VCaP (cell line): ENCODE data around the gene SLC2A4.
A peak's percentile ranks its signal among the peaks of the same experiment; 100 is the strongest.

Experiments
- H3K27ac ChIP-seq: fragments of 450-650 bp; 2 replicates; pipeline ENCODE4 v1.5.1; 2017
- CTCF ChIP-seq: fragments of 450-650 bp; conservative IDR thresholded peaks from 2 replicates; pipeline ENCODE4 v1.5.1; 2017; ENCODE audit warnings: mild to moderate bottlenecking, moderate library complexity

SLC2A4 gene

GRCh38 chr17:7295230-7296180 lies 14.0 kb downstream of the SLC2A4 start:
- no peak overlapping the region for H3K27ac ChIP-seq
- TF ChIP-seq CTCF = peak; percentile 17

GRCh38 chr17:7296189-7296861 lies 14.8 kb downstream of the SLC2A4 start:
- no peak overlapping the region for H3K27ac ChIP-seq
- TF ChIP-seq CTCF = peak; percentile 89

- TF ChIP-seq CTCF = no peak
- no peak overlapping the region for H3K27ac ChIP-seq
Measured at GRCh38 chr17:7304179-7304578, 22.7 kb downstream of the SLC2A4 start.

- no peak for TF ChIP-seq CTCF
- H3K27ac ChIP-seq = peak within 1 kb of the TSS; percentile 93
Measured at GRCh38 chr17:7306911-7307685, 25.6 kb downstream of the SLC2A4 start, which contains the start of gene EIF5A. TSS of gene EIF5A (plus strand) at chr17:7307628. CDS start at chr17:7309636, 2,008 bp downstream.

- no peak for TF ChIP-seq CTCF
- H3K27ac ChIP-seq = peak overlapping the region; percentile 93
Measured at GRCh38 chr17:7307686-7308624, 26.4 kb downstream of the SLC2A4 start.

GRCh38 chr17:7308625-7309433 lies 27.3 kb downstream of the SLC2A4 start:
- TF ChIP-seq CTCF = no peak
- H3K27ac ChIP-seq = peak overlapping the region; percentile 93
